CD4-positive, alpha-beta T cell (primary cell): Measurements from ENCODE around the gene ELFN1. TPM values are rescaled to one million over a fixed set of nuclear protein-coding genes. Genes with fewer than 3 reads are reported as not detected.
"Not testable (repeated sequence)": the region's sequence is repeated elsewhere in the genome, so short reads cannot be mapped to it uniquely, and the experiment has no call there.

ENCODE experiments used
- ATAC-seq: fragments of 200-7000 bp; cut with Tn5 transposase; one replicate; pipeline ENCODE4 v1.10.0; 2022; ENCODE audit warnings: mild to moderate bottlenecking; ENCODE audit not compliant: poor library complexity
- CTCF ChIA-PET: fragments of 350-600 bp; sonication (Branson Sonifier 250); formaldehyde crosslinking; loops from one replicate; lab custom pipeline; 2021; ENCODE audit warnings: antibody characterized with exemption, inconsistent platforms; lab: Charles Lee
- POLR2A ChIA-PET: fragments of 350-600 bp; sonication (Branson Sonifier 250); formaldehyde crosslinking; loops from one replicate; lab custom pipeline; 2021; ENCODE audit warnings: antibody characterized with exemption, inconsistent platforms; lab: Charles Lee
- DNase-seq, 14 experiments: peaks; one replicate each; pipeline ENCODE4 v3.0.0-alpha.2; 2013 to 2020; ENCODE audit warnings: mixed read lengths in 2 of 14
- H3K27ac ChIP-seq, 2 donors: one replicate each; pipeline versions ENCODE4 v1.5.1 to v1.7.0; 2013; ENCODE audit warnings: low read length in 2 of 2, low read depth in 1 of 2, mild to moderate bottlenecking in 1 of 2
- H3K27me3 ChIP-seq, 2 experiments: 1 replicate in 1 of 2; 2 replicates in 1 of 2; pipeline versions ENCODE4 v1.6.1 to v1.7.0; 2013; ENCODE audit warnings: low read length in 2 of 2, control low read depth in 1 of 2, mild to moderate bottlenecking in 1 of 2, moderate library complexity in 1 of 2; ENCODE audit not compliant: insufficient read depth in 2 of 2, control insufficient read depth in 1 of 2
- H3K36me3 ChIP-seq: one replicate; pipeline ENCODE4 v1.6.1; 2013; ENCODE audit warnings: low read length, control low read depth; ENCODE audit not compliant: insufficient read depth
- H3K4me1 ChIP-seq: one replicate; pipeline ENCODE4 v1.6.1; 2013; ENCODE audit warnings: low read length, control low read depth; ENCODE audit not compliant: insufficient read depth
- H3K4me3 ChIP-seq: one replicate; pipeline ENCODE4 v1.5.1; 2013; ENCODE audit warnings: mild to moderate bottlenecking, low read length, moderate library complexity
- H3K9me3 ChIP-seq, 2 experiments: 1 replicate in 1 of 2; 2 replicates in 1 of 2; pipeline versions ENCODE4 v1.6.1 to v1.7.0; 2013; ENCODE audit warnings: low read length in 2 of 2, mild to moderate bottlenecking in 2 of 2, control low read depth in 1 of 2, moderate library complexity in 1 of 2; ENCODE audit not compliant: control insufficient read depth in 1 of 2, insufficient read depth in 1 of 2
- H3K27ac Mint-ChIP-seq: one replicate; pipeline ENCODE4 v1.8.0; 2020; ENCODE audit warnings: mixed read lengths
- H3K27me3 Mint-ChIP-seq: one replicate; pipeline ENCODE4 v1.8.0; 2021; ENCODE audit warnings: mixed read lengths
- H3K36me3 Mint-ChIP-seq: one replicate; pipeline ENCODE4 v1.8.0; 2021; ENCODE audit warnings: low read depth, mixed read lengths
- H3K4me1 Mint-ChIP-seq: one replicate; pipeline ENCODE4 v1.8.0; 2021; ENCODE audit warnings: low read depth, mixed read lengths
- H3K4me3 Mint-ChIP-seq: one replicate; pipeline ENCODE4 v1.8.0; 2020; ENCODE audit warnings: mild to moderate bottlenecking, mixed read lengths
- H3K9me3 Mint-ChIP-seq: one replicate; pipeline ENCODE4 v1.8.0; 2020; ENCODE audit warnings: mixed read lengths
- CTCF ChIP-seq: fragments of 200-600 bp; IDR thresholded peaks from one replicate; pipeline ENCODE4 v1.8.0; 2022; ENCODE audit warnings: antibody characterized with exemption, mild to moderate bottlenecking
- intact Hi-C, 2 experiments: fragments of 100-400 bp; cut with DNase I in 1 of 2; cut with micrococcal nuclease in 1 of 2; formaldehyde crosslinking; loops; one replicate each; pipeline versions ENCODE4 v1.15.1 to v1.9.0; 2023 to 2025; cut with DNase I, micrococcal nuclease
- total RNA-seq, 174 experiments: library from RNA in 2 of 174; stranded (reverse) in 2 of 174; gene quantifications; one replicate each; pipeline ENCODE4 v1.2.3 and lab custom pipeline; 2021 to 2026

Gene ELFN1
- total RNA-seq, 2 experiments from 2014 or later, result not detected

DNA sequence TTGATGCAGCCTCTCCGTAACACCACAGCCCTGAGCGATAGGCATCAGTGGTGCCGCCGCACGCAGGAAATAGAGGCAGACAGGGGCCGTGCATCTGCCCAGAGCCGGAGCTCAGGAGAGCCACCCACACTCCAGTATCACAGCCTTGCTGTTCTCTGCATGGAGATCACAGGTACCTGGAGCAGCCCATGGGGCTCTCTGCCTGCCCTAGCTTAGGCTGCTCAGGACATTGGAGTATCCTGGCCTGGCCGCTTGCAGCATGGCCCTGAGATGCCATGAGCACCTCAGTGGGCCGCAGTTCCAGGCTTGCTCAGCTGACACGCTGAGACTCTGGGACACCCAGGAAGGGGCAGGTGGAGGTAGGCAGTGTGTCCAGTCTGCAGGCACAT, 47.0 kb downstream of the ELFN1 start:
- Histone ChIP-seq H3K4me1 (peaks cover 5% of the 10 kb centered on the region), H3K36me3 (no peaks in the 10 kb centered on the region), H3K9me3 (peaks cover 0 to 11% of the 10 kb centered on the region in 2 experiments), H3K27ac (no peak overlapping the region), H3K4me3 (no peak overlapping the region), H3K27me3 (peaks cover 0 to 2% of the 10 kb centered on the region in 2 experiments)
- no peaks in the 10 kb centered on the region for H3K9me3 Mint-ChIP-seq
- POLR2A ChIA-PET, result no interaction called here
- peaks cover 9% of the 10 kb centered on the region for H3K4me1 Mint-ChIP-seq
- DNase-seq (no peak), ATAC-seq (no peak)
- no peak overlapping the region for H3K4me3 Mint-ChIP-seq
- CTCF ChIA-PET, result no interaction called here
- intact Hi-C loops, result no loop called here
- H3K36me3 Mint-ChIP-seq, result no peaks in the 10 kb centered on the region
- no peak for TF ChIP-seq CTCF
- H3K27me3 Mint-ChIP-seq, result no peaks in the 10 kb centered on the region
- no peak overlapping the region for H3K27ac Mint-ChIP-seq

DNA sequence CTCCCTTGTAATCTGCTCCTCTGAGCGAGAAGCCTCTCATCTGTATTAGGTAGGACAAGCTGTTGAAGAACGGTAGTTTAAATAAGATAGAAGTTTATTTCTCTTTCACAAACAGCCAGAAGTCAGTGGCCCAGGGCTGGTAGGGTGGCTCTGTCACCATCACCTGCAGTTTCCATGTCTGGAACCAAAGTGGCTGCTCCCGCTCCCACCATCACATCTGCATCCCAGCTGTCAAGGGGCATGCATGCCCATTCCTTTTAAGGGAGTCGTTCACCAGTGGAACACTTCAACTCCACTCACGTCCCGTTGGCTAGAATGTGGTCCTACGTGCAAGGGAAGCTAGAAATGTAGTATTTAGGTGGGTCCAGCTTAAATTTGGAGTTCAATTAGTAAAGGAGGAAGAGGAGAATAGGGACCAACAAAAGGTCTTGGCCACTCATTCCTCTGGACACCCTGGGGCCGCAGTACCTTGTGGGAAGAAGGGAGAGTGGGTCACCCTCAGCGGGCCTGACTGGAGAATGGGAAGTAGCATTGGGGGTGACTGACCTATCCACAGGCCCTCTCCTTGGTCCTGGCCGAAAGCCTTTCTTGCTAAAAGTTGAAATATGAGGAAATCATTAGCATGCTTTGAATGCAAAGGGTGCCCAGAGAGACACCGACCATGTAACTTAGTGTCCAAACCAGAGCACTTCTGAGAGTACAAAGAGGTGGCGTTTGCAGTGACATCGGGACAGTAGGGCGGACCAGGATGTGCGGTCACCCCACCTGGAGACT, 48.0 kb downstream of the ELFN1 start:
- no peak overlapping the region for H3K27ac ChIP-seq
- H3K4me3 ChIP-seq, result no peak overlapping the region
- Mint-ChIP-seq H3K4me3 (no peak overlapping the region), H3K9me3 (no peaks in the 10 kb centered on the region), H3K4me1 (peaks cover 9% of the 10 kb centered on the region), H3K36me3 (no peaks in the 10 kb centered on the region), H3K27ac (no peak overlapping the region), H3K27me3 (no peaks in the 10 kb centered on the region)
- no peaks in the 10 kb centered on the region for H3K36me3 ChIP-seq
- CTCF ChIA-PET, result no interaction called here
- POLR2A ChIA-PET, result no interaction called here
- peaks cover 0 to 2% of the 10 kb centered on the region in 2 experiments for H3K27me3 ChIP-seq
- intact Hi-C loops, result no loop called here
- TF ChIP-seq CTCF, result no peak
- peaks cover 5% of the 10 kb centered on the region for H3K4me1 ChIP-seq
- no peak for DNase-seq
- no peak for ATAC-seq
- H3K9me3 ChIP-seq, result peaks cover 0 to 11% of the 10 kb centered on the region in 2 experiments

- POLR2A ChIA-PET, H3K36me3 Mint-ChIP-seq, ATAC-seq, H3K36me3 ChIP-seq, H3K27me3 Mint-ChIP-seq, DNase-seq, H3K4me3 ChIP-seq, H3K4me1 Mint-ChIP-seq, H3K27ac ChIP-seq, H3K27me3 ChIP-seq, H3K9me3 Mint-ChIP-seq, H3K4me1 ChIP-seq, CTCF ChIA-PET, H3K4me3 Mint-ChIP-seq, intact Hi-C loops, H3K27ac Mint-ChIP-seq: not testable (repeated sequence)
- H3K9me3 ChIP-seq, result peaks cover 0 to 17% of the 10 kb centered on the region in 2 experiments
These were observed 48.8 kb downstream of the ELFN1 start for GRCh38 chr7:1718850-1719249.

DNA sequence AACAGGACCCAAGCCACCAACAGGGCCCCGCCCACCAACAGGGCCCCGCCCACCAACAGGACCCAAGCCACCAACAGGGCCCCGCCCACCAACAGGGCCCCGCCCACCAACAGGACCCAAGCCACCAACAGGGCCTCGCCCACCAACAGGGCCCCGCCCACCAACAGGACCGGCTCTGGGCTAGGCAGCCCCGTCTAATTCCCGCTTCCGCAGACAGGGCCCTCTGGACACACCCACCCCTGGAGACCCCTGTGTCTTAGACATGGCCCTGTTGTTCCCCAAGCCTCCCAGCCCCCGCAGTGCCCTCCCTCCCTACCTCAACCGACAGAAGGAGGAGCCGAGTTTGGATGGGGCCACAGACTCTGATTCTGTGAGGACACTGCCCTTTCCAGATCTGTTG, 49.2 kb downstream of the ELFN1 start:
- peaks cover 0 to 20% of the 10 kb centered on the region in 2 experiments for H3K9me3 ChIP-seq
- intact Hi-C loops, H3K27me3 Mint-ChIP-seq, H3K27ac ChIP-seq, H3K4me1 Mint-ChIP-seq, DNase-seq, H3K36me3 ChIP-seq, H3K4me1 ChIP-seq, H3K27ac Mint-ChIP-seq, ATAC-seq, H3K36me3 Mint-ChIP-seq, H3K4me3 ChIP-seq, H3K27me3 ChIP-seq, POLR2A ChIA-PET, CTCF ChIA-PET, H3K4me3 Mint-ChIP-seq, H3K9me3 Mint-ChIP-seq: not testable (repeated sequence)
